ENCODE data around the gene GNE. TPM values are rescaled to one million over a fixed set of nuclear protein-coding genes. Genes with fewer than 3 reads are reported as not detected.

GNE gene
- total RNA-seq, 6 experiments from 2014 or later = 45.4 to 133 (median 76.5) TPM

DNA sequence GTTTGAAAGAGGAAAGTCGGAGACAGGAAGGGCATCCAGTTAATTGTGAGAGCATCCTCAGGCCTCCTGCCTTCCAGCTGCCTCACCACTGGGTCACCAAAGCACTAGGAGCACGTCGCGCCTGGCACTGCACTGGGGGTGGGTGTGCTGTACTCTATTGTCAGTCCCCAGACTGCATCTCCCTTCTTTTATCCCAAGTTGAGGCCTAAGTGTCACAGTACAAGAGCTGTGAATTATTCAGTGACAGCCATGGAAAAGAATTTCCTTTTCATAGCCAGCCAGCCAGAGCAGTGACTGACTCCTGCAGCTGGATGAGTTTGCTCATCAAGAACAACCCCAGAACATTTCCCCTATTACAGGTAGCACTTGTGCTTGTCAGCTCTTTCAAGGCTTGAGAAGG, 51.2 kb downstream of the GNE start:
- H3K4me3 ChIP-seq = no peak overlapping the region
- no peaks in the 10 kb centered on the region for H3K27me3 ChIP-seq
- WGBS (ENCODE audit: insufficient coverage, low coverage, low lambda C conversion rate, missing lambda C conversion rate) = 40% methylated on average over 1 of the region's 4 CpGs
- H3K4me1 ChIP-seq = peaks cover 0 to 14% (median 7%) of the 10 kb centered on the region in 4 donors
- ATAC-seq (no peak), DNase-seq (no peak)
- intact Hi-C loops (cut with DNase I) = loop anchor here in 1 of 2 donors (10.0 kb wide), 1 partner anchor 118 kb away; no protein-coding TSS in a partner anchor
- TF ChIP-seq, protein P1, sequence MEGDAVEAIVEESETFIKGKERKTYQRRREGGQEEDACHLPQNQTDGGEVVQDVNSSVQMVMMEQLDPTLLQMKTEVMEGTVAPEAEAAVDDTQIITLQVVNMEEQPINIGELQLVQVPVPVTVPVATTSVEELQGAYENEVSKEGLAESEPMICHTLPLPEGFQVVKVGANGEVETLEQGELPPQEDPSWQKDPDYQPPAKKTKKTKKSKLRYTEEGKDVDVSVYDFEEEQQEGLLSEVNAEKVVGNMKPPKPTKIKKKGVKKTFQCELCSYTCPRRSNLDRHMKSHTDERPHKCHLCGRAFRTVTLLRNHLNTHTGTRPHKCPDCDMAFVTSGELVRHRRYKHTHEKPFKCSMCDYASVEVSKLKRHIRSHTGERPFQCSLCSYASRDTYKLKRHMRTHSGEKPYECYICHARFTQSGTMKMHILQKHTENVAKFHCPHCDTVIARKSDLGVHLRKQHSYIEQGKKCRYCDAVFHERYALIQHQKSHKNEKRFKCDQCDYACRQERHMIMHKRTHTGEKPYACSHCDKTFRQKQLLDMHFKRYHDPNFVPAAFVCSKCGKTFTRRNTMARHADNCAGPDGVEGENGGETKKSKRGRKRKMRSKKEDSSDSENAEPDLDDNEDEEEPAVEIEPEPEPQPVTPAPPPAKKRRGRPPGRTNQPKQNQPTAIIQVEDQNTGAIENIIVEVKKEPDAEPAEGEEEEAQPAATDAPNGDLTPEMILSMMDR (IDR thresholded peaks at IDR 0.05) = no peak
- TF ChIP-seq POLR2A (IDR thresholded peaks at IDR 0.05) = no peak
- H3K27ac ChIP-seq = no peak overlapping the region
- no peaks in the 10 kb centered on the region for H3K9me3 ChIP-seq
- H3K36me3 ChIP-seq = peaks cover 7 to 91% (median 31%) of the 10 kb centered on the region in 4 donors

DNA sequence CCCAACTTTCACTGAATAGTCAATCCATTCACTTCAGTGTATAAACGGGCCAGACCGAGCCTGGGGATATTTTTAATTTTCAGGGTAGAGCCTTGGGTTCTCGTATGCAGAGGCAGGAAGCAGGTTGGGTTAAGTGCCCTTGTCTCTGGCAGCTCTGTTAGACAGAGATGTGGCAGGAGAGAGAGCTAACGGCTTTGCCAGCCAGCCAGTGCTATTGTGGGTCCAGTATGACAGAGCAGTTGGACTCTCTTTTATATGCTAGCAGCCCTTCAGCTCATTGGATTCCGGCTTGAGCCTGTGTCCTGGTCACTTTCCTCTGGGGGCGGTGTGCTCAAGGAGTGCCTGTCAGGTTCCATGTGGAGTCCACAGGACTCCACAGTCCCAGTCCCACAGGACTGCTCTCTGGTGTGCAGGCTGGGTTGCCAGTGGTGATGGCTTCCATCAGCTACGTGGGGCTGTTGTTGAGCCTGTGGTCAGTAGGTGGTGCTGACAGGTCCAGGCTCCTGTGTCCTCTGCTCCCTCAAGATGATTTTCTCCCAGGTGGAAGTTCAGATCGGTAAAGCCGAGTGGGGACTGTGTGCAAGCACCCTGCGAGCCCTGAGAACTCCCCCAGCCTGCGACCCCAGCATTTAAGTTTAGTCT, 53.2 kb downstream of the GNE start:
- TF ChIP-seq POLR2A (IDR thresholded peaks at IDR 0.05) = no peak
- TF ChIP-seq, protein P1 (IDR thresholded peaks at IDR 0.05) = peak in 3 of 4 donors; percentile 23 to 43 (median 36)
- H3K4me1 ChIP-seq = peaks cover 0 to 14% (median 7%) of the 10 kb centered on the region in 4 donors
- no peaks in the 10 kb centered on the region for H3K27me3 ChIP-seq
- H3K9me3 ChIP-seq = no peaks in the 10 kb centered on the region
- DNase-seq = peak in 2 of 3 donors; percentile 31 to 47
- H3K27ac ChIP-seq = no peak overlapping the region
- intact Hi-C loops (cut with DNase I) = loop anchor here in 1 of 2 donors (10.0 kb wide), 1 partner anchor 120 kb away; no protein-coding TSS in a partner anchor
- ATAC-seq = peak; percentile 77 to 88 (median 82)
- 62% methylated on average over 8 of the region's 11 CpGs for WGBS (ENCODE audit: insufficient coverage, low coverage, low lambda C conversion rate, missing lambda C conversion rate)
- peaks cover 5 to 95% (median 40%) of the 10 kb centered on the region in 4 donors for H3K36me3 ChIP-seq
- no peak overlapping the region for H3K4me3 ChIP-seq

DNA sequence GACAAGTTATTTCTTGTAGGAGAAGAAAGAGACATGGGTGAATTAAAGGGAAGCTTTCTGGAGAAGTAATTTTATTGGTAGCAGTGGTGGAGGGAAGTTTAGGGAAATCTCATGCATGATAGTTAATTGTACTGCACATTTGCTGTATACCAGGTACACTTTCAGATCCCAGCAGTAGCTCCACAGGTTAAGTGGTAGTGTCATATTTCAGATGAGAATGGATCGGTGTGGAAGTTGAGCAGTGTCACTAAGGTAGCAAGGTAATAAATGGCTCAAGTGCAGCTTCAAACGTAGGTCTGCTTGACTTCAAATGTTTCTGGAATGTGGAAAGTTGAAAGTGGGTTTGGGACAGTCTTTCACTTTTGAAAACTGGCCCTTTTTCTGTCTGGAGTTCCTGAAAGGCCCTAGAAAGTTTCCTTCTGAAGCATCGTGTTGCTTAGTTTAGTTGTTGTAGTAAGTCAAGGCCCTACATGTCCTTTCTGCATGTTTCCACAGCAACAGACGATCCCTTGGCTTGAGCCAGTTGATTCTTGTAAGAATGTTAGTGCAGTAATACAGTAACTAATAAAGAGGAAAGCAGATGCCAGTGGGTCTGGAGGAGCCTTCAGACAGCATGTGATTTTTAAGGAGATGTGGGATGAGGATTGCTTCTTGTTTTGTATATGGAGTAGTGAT, 63.8 kb downstream of the GNE start:
- ATAC-seq (no peak), DNase-seq (no peak)
- no peak overlapping the region for H3K27ac ChIP-seq
- no peaks in the 10 kb centered on the region for H3K9me3 ChIP-seq
- WGBS (ENCODE audit: insufficient coverage, low coverage, low lambda C conversion rate, missing lambda C conversion rate) = 49% methylated on average over 4 of the region's 4 CpGs
- TF ChIP-seq POLR2A (IDR thresholded peaks at IDR 0.05) = no peak
- TF ChIP-seq, protein P1 (IDR thresholded peaks at IDR 0.05) = no peak
- intact Hi-C loops (cut with DNase I) = no loop called here
- H3K36me3 ChIP-seq = peaks cover 0 to 19% (median 6%) of the 10 kb centered on the region in 4 donors
- H3K4me1 ChIP-seq = peaks cover 0 to 22% (median 12%) of the 10 kb centered on the region in 4 donors
- H3K27me3 ChIP-seq = no peaks in the 10 kb centered on the region
- no peak overlapping the region for H3K4me3 ChIP-seq

- intact Hi-C loops (cut with DNase I) = no loop called here
- Histone ChIP-seq H3K36me3 (peaks cover 0 to 7% (median 1%) of the 10 kb centered on the region in 4 donors), H3K4me3 (peak overlapping the region in 1 of 3 donors; percentile 1), H3K4me1 (peaks cover 0 to 22% (median 12%) of the 10 kb centered on the region in 4 donors), H3K9me3 (no peaks in the 10 kb centered on the region), H3K27ac (no peak overlapping the region), H3K27me3 (no peaks in the 10 kb centered on the region)
- TF ChIP-seq POLR2A (IDR thresholded peaks at IDR 0.05) = no peak
- TF ChIP-seq, protein P1 (IDR thresholded peaks at IDR 0.05) = no peak
- no peak for ATAC-seq
- DNase-seq = no peak
- 49% methylated on average over 3 of the region's 3 CpGs for WGBS (ENCODE audit: insufficient coverage, low coverage, low lambda C conversion rate, missing lambda C conversion rate)
Measured at GRCh38 chr9:36193023-36193422, 65.2 kb downstream of the GNE start.
